Measurements from ENCODE around the gene RHOT2. TPM values are rescaled to one million over a fixed set of nuclear protein-coding genes. Genes with fewer than 3 reads are reported as not detected.

RHOT2 gene
- total and polyA plus RNA-seq, 9 of the 15 experiments (the other 6 are each of a cell fraction or from before 2014, with no cell fraction given) = 5.0 to 373 (median 112) TPM

DNA sequence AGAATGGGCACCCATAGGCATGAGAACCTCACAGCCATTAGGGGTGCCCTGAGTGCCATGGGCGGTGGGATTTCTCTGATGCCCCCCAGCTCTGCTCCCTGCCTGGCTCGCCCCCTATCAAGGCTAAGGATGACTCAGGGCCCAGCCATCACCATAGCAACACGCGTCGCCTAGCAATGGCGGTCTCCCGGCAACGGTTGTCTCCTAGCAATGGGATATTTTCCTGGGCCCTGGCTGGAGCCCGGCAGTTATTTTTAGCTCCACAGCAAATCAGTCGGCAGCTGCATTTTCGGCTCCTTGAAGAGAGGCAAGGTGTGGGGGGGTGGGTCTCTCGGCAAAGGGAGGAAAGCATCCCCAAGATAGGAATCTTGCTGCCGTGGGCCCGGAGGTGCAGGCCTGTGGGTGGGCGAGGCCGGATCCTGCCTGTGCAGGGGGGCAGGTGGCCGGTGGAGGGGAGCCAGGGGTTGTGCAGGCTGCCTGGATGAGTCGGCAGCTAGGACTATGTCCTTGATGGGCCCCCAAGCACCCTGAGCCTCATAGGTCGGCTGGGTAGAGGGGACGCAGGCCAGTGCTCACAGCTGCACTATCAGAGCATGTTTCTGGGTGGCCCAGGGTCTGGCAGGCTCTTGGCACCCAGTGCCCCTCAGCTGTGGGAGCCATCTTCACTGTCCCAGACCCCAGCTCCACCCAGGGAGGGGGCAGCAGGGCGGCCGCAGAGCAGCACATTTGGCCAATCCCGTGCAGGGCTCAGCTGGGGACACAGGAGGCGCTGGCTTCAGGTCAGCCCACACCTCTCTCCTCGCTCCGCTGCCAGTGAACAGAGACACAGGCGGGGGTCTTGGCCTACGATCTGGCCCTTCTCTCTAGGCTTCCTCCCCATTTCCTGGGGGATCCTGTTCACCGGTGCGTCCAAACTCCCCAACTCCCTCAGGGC is 41.9 kb downstream of the RHOT2 start (continued):
- TF ChIP-seq MXI1 (IDR thresholded peaks at IDR 0.05; ENCODE audit: low read depth, low read length) (peak; percentile 100), MED1 (CRISPR knock-in tag; IDR thresholded peaks at IDR 0.05; ENCODE audit: borderline replicate concordance) (no peak), NFE2 (IDR thresholded peaks at IDR 0.05; ENCODE audit: low read depth) (peak; percentile 87), KDM4B (IDR thresholded peaks at IDR 0.05; ENCODE audit: borderline replicate concordance in 2 of 2, low read depth in 1 of 2) (no peak), CHD4 (IDR thresholded peaks at IDR 0.05; ENCODE audit: insufficient read depth, insufficient replicate concordance, low read depth, low read length, poor library complexity, severe bottlenecking) (no peak), ZNF766 (CRISPR knock-in tag; conservative IDR thresholded peaks at IDR 0.05) (no peak), GABPB2 (CRISPR knock-in tag; conservative IDR thresholded peaks at IDR 0.05) (no peak), U2AF1 (optimal IDR thresholded peaks at IDR 0.05; ENCODE audit: low read depth, low read length) (no peak), HNRNPL (IDR thresholded peaks at IDR 0.05; ENCODE audit: low read depth, low read length) (no peak), ZC3H11A (IDR thresholded peaks at IDR 0.05; ENCODE audit: low read depth, low read length) (no peak), ETV1 (tag; conservative IDR thresholded peaks at IDR 0.05; ENCODE audit: low read depth) (no peak)
- TF ChIP-seq, protein P1, sequence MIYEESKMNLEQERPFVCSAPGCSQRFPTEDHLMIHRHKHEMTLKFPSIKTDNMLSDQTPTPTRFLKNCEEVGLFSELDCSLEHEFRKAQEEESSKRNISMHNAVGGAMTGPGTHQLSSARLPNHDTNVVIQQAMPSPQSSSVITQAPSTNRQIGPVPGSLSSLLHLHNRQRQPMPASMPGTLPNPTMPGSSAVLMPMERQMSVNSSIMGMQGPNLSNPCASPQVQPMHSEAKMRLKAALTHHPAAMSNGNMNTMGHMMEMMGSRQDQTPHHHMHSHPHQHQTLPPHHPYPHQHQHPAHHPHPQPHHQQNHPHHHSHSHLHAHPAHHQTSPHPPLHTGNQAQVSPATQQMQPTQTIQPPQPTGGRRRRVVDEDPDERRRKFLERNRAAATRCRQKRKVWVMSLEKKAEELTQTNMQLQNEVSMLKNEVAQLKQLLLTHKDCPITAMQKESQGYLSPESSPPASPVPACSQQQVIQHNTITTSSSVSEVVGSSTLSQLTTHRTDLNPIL (CRISPR knock-in tag; IDR thresholded peaks at IDR 0.05) = no peak
- TF ChIP-seq, protein P2, sequence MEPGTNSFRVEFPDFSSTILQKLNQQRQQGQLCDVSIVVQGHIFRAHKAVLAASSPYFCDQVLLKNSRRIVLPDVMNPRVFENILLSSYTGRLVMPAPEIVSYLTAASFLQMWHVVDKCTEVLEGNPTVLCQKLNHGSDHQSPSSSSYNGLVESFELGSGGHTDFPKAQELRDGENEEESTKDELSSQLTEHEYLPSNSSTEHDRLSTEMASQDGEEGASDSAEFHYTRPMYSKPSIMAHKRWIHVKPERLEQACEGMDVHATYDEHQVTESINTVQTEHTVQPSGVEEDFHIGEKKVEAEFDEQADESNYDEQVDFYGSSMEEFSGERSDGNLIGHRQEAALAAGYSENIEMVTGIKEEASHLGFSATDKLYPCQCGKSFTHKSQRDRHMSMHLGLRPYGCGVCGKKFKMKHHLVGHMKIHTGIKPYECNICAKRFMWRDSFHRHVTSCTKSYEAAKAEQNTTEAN (CRISPR knock-in tag; IDR thresholded peaks at IDR 0.05) = no peak
- TF ChIP-seq, protein P3, sequence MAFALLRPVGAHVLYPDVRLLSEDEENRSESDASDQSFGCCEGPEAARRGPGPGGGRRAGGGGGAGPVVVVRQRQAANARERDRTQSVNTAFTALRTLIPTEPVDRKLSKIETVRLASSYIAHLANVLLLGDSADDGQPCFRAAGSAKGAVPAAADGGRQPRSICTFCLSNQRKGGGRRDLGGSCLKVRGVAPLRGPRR (CRISPR knock-in tag; IDR thresholded peaks at IDR 0.05) = no peak
- TF ChIP-seq, protein P4, sequence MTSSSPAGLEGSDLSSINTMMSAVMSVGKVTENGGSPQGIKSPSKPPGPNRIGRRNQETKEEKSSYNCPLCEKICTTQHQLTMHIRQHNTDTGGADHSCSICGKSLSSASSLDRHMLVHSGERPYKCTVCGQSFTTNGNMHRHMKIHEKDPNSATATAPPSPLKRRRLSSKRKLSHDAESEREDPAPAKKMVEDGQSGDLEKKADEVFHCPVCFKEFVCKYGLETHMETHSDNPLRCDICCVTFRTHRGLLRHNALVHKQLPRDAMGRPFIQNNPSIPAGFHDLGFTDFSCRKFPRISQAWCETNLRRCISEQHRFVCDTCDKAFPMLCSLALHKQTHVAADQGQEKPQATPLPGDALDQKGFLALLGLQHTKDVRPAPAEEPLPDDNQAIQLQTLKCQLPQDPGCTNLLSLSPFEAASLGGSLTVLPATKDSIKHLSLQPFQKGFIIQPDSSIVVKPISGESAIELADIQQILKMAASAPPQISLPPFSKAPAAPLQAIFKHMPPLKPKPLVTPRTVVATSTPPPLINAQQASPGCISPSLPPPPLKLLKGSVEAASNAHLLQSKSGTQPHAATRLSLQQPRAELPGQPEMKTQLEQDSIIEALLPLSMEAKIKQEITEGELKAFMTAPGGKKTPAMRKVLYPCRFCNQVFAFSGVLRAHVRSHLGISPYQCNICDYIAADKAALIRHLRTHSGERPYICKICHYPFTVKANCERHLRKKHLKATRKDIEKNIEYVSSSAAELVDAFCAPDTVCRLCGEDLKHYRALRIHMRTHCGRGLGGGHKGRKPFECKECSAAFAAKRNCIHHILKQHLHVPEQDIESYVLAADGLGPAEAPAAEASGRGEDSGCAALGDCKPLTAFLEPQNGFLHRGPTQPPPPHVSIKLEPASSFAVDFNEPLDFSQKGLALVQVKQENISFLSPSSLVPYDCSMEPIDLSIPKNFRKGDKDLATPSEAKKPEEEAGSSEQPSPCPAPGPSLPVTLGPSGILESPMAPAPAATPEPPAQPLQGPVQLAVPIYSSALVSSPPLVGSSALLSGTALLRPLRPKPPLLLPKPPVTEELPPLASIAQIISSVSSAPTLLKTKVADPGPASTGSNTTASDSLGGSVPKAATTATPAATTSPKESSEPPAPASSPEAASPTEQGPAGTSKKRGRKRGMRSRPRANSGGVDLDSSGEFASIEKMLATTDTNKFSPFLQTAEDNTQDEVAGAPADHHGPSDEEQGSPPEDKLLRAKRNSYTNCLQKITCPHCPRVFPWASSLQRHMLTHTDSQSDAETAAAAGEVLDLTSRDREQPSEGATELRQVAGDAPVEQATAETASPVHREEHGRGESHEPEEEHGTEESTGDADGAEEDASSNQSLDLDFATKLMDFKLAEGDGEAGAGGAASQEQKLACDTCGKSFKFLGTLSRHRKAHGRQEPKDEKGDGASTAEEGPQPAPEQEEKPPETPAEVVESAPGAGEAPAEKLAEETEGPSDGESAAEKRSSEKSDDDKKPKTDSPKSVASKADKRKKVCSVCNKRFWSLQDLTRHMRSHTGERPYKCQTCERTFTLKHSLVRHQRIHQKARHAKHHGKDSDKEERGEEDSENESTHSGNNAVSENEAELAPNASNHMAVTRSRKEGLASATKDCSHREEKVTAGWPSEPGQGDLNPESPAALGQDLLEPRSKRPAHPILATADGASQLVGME (CRISPR knock-in tag; IDR thresholded peaks at IDR 0.05) = peak; percentile 96

All from K562 (cell line).